HG03175 (cell line): ENCODE data around the gene CDC73.
"Not testable (repeated sequence)": the region's sequence is repeated elsewhere in the genome, so short reads cannot be mapped to it uniquely, and the experiment has no call there.

Experiments used
- ATAC-seq: cut with Tn5 transposase; IDR thresholded peaks from one replicate; pipeline ENCODE4 v1.9.1; 2021; ENCODE audit warnings: mild to moderate bottlenecking, moderate library complexity; ENCODE audit not compliant: unreplicated experiment

Gene CDC73

GRCh38 chr1:193275773-193276172, 153.9 kb downstream of the CDC73 start:
- ATAC-seq, result no peak

GRCh38 chr1:193278968-193279367, 157.1 kb downstream of the CDC73 start:
- no peak for ATAC-seq

DNA sequence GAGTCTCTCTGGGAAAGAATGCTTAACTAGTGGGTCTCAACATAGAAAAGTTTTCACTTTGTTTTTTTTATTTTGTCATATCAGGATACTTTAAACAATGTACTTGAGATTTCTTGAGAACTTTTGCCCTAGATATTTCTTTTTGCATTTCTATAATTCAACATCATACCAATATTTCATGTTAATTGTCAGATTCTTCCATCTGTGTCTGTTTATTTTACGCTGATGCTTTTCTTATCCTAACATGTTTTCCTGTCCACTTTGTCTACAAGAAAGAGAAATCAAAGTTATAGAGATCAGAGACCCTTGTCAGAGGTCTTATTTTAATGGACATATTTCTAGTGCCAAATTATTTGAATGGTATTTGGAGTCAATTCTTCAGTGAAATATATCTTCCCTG, 160.1 kb downstream of the CDC73 start:
- no peak for ATAC-seq

DNA sequence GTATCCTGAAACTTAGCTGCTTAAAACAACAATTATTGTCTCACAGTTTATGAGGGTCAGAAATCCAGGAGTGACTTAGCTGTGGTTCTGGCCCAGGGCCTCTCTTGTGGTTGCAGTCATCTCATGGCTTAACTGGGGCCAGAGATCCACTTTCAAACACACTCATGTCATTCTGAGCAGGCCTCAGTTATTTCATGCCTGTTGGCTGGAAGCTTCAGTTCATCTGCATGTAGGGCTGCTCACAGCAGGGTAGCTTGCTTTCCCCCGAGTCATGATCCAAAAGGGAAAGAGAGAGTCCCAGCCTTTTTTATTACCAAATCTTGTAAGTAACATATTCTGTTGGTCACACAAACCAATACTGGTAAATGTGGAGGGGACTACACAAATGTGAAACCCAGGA, 161.2 kb downstream of the CDC73 start:
- no peak for ATAC-seq

- ATAC-seq, result no peak
Measured at GRCh38 chr1:193284219-193284618, 162.4 kb downstream of the CDC73 start.

- no peak for ATAC-seq
Measured at GRCh38 chr1:193285641-193286040, 163.8 kb downstream of the CDC73 start.

DNA sequence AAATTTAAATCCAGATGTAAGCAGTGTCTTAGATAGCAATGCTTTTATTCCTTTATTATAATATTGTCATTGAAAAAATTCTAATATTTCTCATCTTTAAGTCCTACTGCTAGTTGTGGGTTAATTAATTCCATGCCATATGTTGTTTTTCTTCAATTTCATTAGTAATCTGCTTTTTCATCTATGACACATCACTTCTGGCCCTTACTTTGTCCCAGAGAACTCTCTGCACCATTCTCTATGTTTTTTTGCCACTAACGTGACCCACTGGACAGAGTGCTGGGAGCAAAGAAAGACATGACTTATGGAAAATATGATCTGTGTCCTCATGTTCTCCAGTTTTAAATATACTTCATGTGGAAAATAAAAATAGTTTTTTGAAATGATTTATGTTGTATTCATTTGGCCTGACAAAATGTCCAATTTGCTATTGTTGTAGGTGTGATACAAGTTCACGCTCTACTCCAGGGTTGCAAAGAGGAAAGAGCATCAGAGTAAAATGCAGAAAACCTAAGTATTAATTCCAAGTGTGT, 166.8 kb downstream of the CDC73 start:
- not testable (repeated sequence) for ATAC-seq

- ATAC-seq, result no peak
Measured at GRCh38 chr1:193293726-193294125, 171.9 kb downstream of the CDC73 start.

- ATAC-seq, result peak; percentile 75
Measured at GRCh38 chr1:193299038-193299437, 177.2 kb downstream of the CDC73 start.

DNA sequence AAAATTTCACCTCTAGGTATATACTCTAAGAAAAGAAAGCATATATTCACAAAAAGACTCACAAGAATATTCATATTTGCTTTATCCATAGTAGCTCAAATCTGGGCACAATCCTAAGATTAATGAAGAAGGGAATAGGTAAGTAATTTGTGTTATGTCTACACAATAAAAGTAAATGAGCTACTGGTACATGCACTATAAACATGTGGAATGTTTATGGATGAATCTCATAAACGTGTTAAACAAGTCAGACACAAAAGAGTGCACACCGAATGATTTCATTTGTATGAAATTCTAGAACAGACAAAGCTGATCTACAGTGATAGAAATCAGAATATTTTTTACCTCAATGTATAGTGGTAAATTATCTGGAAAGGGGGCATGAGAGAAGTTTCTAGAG, 179.9 kb downstream of the CDC73 start:
- ATAC-seq, result no peak

DNA sequence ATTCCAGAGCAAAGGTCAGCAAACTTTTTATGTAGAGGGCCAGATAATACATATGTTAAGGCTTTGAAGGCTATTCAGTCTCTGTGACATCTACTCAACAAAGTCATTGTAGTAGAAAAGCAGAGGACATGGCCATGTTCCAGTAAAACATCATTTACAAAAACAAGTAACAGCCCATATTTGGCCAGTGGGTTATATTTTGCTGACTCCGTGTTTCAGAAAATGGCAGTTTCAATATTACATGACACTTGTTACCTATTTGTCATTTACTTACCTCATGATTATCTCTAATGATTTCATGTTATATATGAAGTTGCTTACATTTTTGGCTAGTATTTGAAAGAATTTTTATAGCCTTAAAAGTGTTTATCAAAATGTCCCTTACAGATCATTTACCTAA, 182.0 kb downstream of the CDC73 start:
- no peak for ATAC-seq
